GM21360 (cell line): ENCODE data around the gene CBY1.
"Not testable (repeated sequence)": the region's sequence is repeated elsewhere in the genome, so short reads cannot be mapped to it uniquely, and the experiment has no call there.

Experiments
- ATAC-seq: cut with Tn5 transposase; IDR thresholded peaks from one replicate; pipeline ENCODE4 v1.9.1; 2021; ENCODE audit warnings: mild to moderate bottlenecking, moderate library complexity; ENCODE audit not compliant: unreplicated experiment

The CBY1 gene

GRCh38 chr22:38656256-38657044, at the start of gene CBY1, which contains the start of gene FAM227A:
Gene CBY1, plus strand, starts transcription at chr22:38656638. Its CDS starts 11,417 bp downstream, at chr22:38668055.
Gene FAM227A, minus strand, starts transcription at chr22:38656392. Its CDS starts 6,224 bp downstream, at chr22:38650168.
- peak; percentile 59 for ATAC-seq

GRCh38 chr22:38607680-38608079, 48.8 kb upstream of the CBY1 start:
- ATAC-seq = no peak

- no peak for ATAC-seq
These were observed 47.3 kb upstream of the CBY1 start for GRCh38 chr22:38608992-38609750.

- no peak for ATAC-seq
These were observed 46.2 kb upstream of the CBY1 start for GRCh38 chr22:38610234-38610633.

- no peak for ATAC-seq
These were observed 44.9 kb upstream of the CBY1 start for GRCh38 chr22:38611559-38611958.

GRCh38 chr22:38612217-38613006, 44.0 kb upstream of the CBY1 start:
- ATAC-seq = no peak

- no peak for ATAC-seq
These were observed 42.9 kb upstream of the CBY1 start for GRCh38 chr22:38613588-38613987.

GRCh38 chr22:38614332-38615063, 41.9 kb upstream of the CBY1 start:
- ATAC-seq = no peak

- not testable (repeated sequence) for ATAC-seq
These were observed 41.4 kb upstream of the CBY1 start for GRCh38 chr22:38615064-38615405.

GRCh38 chr22:38618258-38618657, 38.2 kb upstream of the CBY1 start:
- ATAC-seq = no peak

- ATAC-seq = no peak
These were observed 37.8 kb upstream of the CBY1 start for GRCh38 chr22:38618682-38619081.

GRCh38 chr22:38623351-38623750, 33.1 kb upstream of the CBY1 start:
- ATAC-seq = no peak

GRCh38 chr22:38628444-38628843, 28.0 kb upstream of the CBY1 start:
- no peak for ATAC-seq

- no peak for ATAC-seq
These were observed 27.3 kb upstream of the CBY1 start for GRCh38 chr22:38629108-38629507.

- no peak for ATAC-seq
These were observed 24.7 kb upstream of the CBY1 start for GRCh38 chr22:38631724-38632123.

- no peak for ATAC-seq
These were observed 23.9 kb upstream of the CBY1 start for GRCh38 chr22:38632528-38632927.

GRCh38 chr22:38638216-38638615, 18.2 kb upstream of the CBY1 start:
- ATAC-seq = no peak

- no peak for ATAC-seq
These were observed 17.7 kb upstream of the CBY1 start for GRCh38 chr22:38638728-38639127.

- ATAC-seq = no peak
These were observed 14.9 kb upstream of the CBY1 start for GRCh38 chr22:38641476-38642040.

- ATAC-seq = not testable (repeated sequence)
These were observed 12.2 kb upstream of the CBY1 start for GRCh38 chr22:38644245-38644644.
